ENCODE data around the gene ARFGAP1.

Gene ARFGAP1

DNA sequence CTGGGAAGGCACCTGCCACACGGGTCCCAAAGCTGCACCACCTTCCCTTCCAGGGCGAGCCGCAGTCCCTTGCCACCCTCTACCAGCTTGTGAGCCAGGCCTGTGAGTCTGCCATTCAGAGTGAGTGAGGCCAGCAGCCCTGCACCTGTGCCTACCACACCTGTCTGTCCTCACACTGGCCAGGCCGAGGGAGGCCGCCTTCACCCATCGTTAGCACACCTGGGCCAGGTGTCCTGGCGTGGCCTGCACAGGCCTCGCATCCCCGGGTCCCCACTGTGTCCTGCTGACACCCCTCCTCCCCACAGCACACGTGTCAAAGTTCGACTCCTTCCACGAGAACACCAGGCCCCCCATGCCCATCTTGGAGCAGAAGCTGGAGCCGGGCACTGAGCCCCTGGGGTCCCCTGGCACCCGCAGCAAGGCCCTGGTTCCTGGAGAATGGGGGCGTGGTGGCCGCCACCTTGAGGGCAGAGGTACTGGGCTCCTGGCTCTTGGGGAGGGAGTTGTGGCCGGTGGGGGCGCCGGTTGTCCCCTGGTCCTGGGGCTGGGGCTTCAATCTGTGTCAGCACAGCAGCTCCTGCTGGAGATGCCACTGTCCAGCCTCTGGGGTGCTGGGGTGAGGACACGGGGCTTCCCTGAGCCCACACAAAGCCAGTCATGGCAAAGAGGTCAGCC lies 55.5 kb downstream of the ARFGAP1 start:
- Histone ChIP-seq H3K27ac (ENCODE audit: insufficient read depth in 1 of 2, low read depth in 1 of 2, low read length in 2 of 2, poor library complexity in 1 of 2, severe bottlenecking in 2 of 2) (no peak overlapping the region), H3K4me3 (ENCODE audit: control insufficient read depth in 1 of 7, extremely low read depth in 1 of 7, insufficient read depth in 4 of 7, low read depth in 2 of 7, low read length in 6 of 7) (no peak overlapping the region), H3K9me3 (ENCODE audit: control extremely low read depth in 1 of 5, control insufficient read depth in 4 of 5, insufficient read depth in 2 of 5, low read depth in 1 of 5, low read length in 4 of 5) (peaks cover 0 to 9% (median 2%) of the 10 kb centered on the region in 5 experiments), H3K36me3 (ENCODE audit: control insufficient read depth in 4 of 4, insufficient read depth in 4 of 4, low read length in 3 of 4) (no peaks in the 10 kb centered on the region), H3K27me3 (replicated peaks in 2 of 5; ENCODE audit: control insufficient read depth in 4 of 5, insufficient read depth in 5 of 5, low read length in 4 of 5) (peaks cover 3 to 29% (median 8%) of the 10 kb centered on the region in 5 experiments), H3K4me1 (ENCODE audit: control extremely low read depth in 1 of 4, control insufficient read depth in 4 of 4, insufficient read depth in 4 of 4, low read length in 3 of 4) (no peaks in the 10 kb centered on the region)
- 89% methylated on average over 17 of the region's 20 CpGs for WGBS (ENCODE audit: insufficient coverage)
- DNase-seq: no peak
- ChIA-PET CTCF (interaction anchor here (0.6 kb wide), 2 partner anchors 26 to 539 kb away, joined by 3 to 4 read pairs; no protein-coding TSS in a partner anchor), POLR2A (no interaction called here)

DNA sequence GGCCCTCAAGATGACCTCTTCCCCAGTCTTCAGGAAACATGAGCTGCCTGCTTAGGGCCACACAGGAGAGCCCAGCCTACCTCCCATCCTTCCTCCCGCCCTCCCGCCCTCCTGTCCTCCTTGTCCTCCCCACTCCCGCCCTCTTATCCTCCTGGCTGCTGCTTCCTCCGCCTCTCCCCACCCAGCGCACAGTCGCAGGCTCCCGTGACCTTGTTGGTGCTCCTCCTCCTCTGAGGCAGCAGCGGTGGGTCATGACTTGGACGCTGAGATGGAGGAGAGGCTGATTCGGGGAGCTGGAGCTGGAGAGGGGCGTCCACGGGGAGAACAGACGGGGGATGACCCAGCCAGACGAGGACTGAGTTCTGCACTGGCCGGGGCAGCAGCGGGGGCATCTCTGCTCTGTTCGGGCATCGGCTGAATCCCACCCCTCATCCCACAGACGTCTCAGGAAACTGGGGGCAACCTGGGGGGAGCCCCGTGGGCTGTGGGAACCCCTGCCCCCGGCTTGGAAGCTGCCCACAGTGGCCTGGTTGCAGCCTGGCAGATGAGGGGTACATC lies 56.2 kb downstream of the ARFGAP1 start:
- H3K4me1 ChIP-seq (ENCODE audit: control extremely low read depth in 1 of 4, control insufficient read depth in 4 of 4, insufficient read depth in 4 of 4, low read length in 3 of 4): no peaks in the 10 kb centered on the region
- ChIA-PET CTCF (interaction anchor here (0.6 kb wide), 2 partner anchors 25 to 539 kb away, joined by 3 to 4 read pairs; no protein-coding TSS in a partner anchor), POLR2A (no interaction called here)
- no peak overlapping the region for H3K27ac ChIP-seq (ENCODE audit: insufficient read depth in 1 of 2, low read depth in 1 of 2, low read length in 2 of 2, poor library complexity in 1 of 2, severe bottlenecking in 2 of 2)
- no peaks in the 10 kb centered on the region for H3K36me3 ChIP-seq (ENCODE audit: control insufficient read depth in 4 of 4, insufficient read depth in 4 of 4, low read length in 3 of 4)
- WGBS (ENCODE audit: insufficient coverage): 100% methylated on average over 4 of the region's 21 CpGs
- peaks cover 0 to 9% (median 2%) of the 10 kb centered on the region in 5 experiments for H3K9me3 ChIP-seq (ENCODE audit: control extremely low read depth in 1 of 5, control insufficient read depth in 4 of 5, insufficient read depth in 2 of 5, low read depth in 1 of 5, low read length in 4 of 5)
- DNase-seq: no peak
- peaks cover 3 to 28% (median 6%) of the 10 kb centered on the region in 5 experiments for H3K27me3 ChIP-seq (replicated peaks in 2 of 5; ENCODE audit: control insufficient read depth in 4 of 5, insufficient read depth in 5 of 5, low read length in 4 of 5)
- no peak overlapping the region for H3K4me3 ChIP-seq (ENCODE audit: control insufficient read depth in 1 of 7, extremely low read depth in 1 of 7, insufficient read depth in 4 of 7, low read depth in 2 of 7, low read length in 6 of 7)

DNA sequence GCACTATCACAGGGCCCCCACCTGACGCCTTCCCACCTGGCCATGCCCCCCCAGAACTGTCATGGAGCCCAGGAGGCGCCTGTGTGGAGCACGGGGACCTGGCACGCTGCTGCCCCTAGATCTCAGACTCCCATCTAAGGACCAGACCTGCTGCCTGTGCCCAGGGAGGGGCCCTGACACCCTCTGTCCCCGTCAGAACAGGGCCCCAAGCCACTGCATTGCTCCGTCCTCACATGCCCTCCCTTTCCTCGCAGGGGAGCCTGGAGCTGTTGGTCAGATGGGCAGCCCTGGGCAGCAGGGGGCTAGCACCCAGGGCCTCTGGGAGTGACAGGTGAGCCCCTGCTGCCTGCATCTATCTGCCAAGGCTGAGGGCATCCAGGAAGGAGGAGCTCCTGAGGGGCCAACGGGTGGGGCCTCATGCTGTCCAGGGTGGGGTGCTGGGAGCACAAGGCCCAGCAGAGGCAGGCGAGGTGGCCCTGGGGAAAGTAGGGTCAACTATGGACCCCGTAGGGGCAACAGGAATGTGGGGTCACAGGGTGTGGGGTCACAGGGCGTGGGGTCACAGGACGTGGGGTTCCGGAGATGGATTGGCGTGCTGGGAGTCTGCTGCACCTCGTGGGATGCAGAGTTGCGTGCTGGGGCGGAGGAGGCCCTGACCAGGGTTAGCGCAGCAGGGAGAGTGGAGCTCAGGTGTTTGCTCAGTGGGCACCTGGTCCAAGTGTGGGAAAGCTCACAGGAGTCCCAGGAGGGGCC lies 56.9 kb downstream of the ARFGAP1 start:
- Histone ChIP-seq H3K36me3 (ENCODE audit: control insufficient read depth in 4 of 4, insufficient read depth in 4 of 4, low read length in 3 of 4) (no peaks in the 10 kb centered on the region), H3K27me3 (replicated peaks in 2 of 5; ENCODE audit: control insufficient read depth in 4 of 5, insufficient read depth in 5 of 5, low read length in 4 of 5) (peaks cover 0 to 21% (median 3%) of the 10 kb centered on the region in 5 experiments), H3K4me3 (ENCODE audit: control insufficient read depth in 1 of 7, extremely low read depth in 1 of 7, insufficient read depth in 4 of 7, low read depth in 2 of 7, low read length in 6 of 7) (no peak overlapping the region), H3K4me1 (ENCODE audit: control extremely low read depth in 1 of 4, control insufficient read depth in 4 of 4, insufficient read depth in 4 of 4, low read length in 3 of 4) (no peaks in the 10 kb centered on the region), H3K27ac (ENCODE audit: insufficient read depth in 1 of 2, low read depth in 1 of 2, low read length in 2 of 2, poor library complexity in 1 of 2, severe bottlenecking in 2 of 2) (no peak overlapping the region), H3K9me3 (ENCODE audit: control extremely low read depth in 1 of 5, control insufficient read depth in 4 of 5, insufficient read depth in 2 of 5, low read depth in 1 of 5, low read length in 4 of 5) (peaks cover 0 to 9% (median 2%) of the 10 kb centered on the region in 5 experiments)
- DNase-seq: no peak
- CTCF ChIA-PET: no interaction called here
- WGBS (ENCODE audit: insufficient coverage): 95% methylated on average over 16 of the region's 18 CpGs
- POLR2A ChIA-PET: no interaction called here

DNA sequence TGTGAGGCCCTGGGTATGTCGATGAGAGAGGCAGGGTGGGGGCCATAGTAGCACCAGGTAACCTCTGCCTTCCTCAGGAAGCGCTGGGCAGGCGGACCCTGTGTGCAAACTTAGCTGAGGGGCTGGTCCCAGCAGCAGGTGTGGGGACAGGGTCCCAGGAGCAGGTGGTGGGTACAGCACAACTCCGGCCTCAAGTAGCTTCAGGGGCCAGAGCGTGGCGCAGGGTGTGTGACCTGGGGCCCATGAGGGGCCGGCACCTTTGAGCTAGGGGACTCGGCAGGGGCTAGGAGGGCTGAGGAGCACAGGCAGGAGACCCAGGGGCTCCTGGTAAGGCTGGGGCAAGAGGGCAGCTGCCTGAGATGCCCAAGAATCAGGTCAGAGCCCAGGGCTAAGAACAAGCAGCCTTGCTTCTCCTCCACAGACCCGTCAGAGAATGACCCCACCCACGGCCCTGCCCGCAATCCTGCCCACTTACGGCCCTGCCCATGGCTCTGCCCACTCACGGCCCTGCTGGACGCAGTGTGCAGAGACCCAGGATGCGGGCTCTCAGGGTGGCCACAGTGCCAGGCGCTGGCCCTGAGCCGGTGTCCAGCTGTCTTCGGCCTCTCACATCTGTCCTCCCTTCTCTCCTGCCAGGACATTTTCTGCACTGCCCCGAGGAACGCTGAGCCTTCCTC lies 57.6 kb downstream of the ARFGAP1 start:
- H3K27ac ChIP-seq (ENCODE audit: insufficient read depth in 1 of 2, low read depth in 1 of 2, low read length in 2 of 2, poor library complexity in 1 of 2, severe bottlenecking in 2 of 2): no peak overlapping the region
- peaks cover 0 to 11% (median 2%) of the 10 kb centered on the region in 5 experiments for H3K9me3 ChIP-seq (ENCODE audit: control extremely low read depth in 1 of 5, control insufficient read depth in 4 of 5, insufficient read depth in 2 of 5, low read depth in 1 of 5, low read length in 4 of 5)
- WGBS (ENCODE audit: insufficient coverage): 94% methylated on average over 18 of the region's 20 CpGs
- CTCF ChIA-PET: no interaction called here
- no peaks in the 10 kb centered on the region for H3K4me1 ChIP-seq (ENCODE audit: control extremely low read depth in 1 of 4, control insufficient read depth in 4 of 4, insufficient read depth in 4 of 4, low read length in 3 of 4)
- DNase-seq: no peak
- H3K4me3 ChIP-seq (ENCODE audit: control insufficient read depth in 1 of 7, extremely low read depth in 1 of 7, insufficient read depth in 4 of 7, low read depth in 2 of 7, low read length in 6 of 7): no peak overlapping the region
- POLR2A ChIA-PET: no interaction called here
- H3K36me3 ChIP-seq (ENCODE audit: control insufficient read depth in 4 of 4, insufficient read depth in 4 of 4, low read length in 3 of 4): no peaks in the 10 kb centered on the region
- peaks cover 0 to 20% (median 3%) of the 10 kb centered on the region in 5 experiments for H3K27me3 ChIP-seq (replicated peaks in 2 of 5; ENCODE audit: control insufficient read depth in 4 of 5, insufficient read depth in 5 of 5, low read length in 4 of 5)

DNA sequence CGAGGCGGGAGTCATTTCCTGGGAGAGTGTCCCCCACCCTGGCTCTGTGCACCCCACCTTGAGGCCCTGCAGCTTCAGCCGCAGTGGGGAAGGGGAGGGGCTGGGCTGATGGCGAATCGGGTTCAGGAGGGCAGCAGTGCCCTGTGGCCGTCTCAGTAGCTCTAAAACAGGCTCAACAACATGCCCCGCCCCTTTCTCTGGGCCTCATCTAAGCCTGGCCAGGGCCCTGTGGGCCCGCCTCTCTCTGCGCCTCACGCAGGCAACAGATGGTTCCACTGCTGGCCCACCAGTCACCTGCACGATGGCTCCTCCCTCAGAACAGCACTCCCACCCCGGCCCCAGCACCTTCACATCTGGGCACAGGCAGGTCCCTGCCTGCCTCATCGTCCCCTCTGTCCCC lies 58.3 kb downstream of the ARFGAP1 start:
- Histone ChIP-seq H3K36me3 (ENCODE audit: control insufficient read depth in 4 of 4, insufficient read depth in 4 of 4, low read length in 3 of 4) (no peaks in the 10 kb centered on the region), H3K27ac (ENCODE audit: insufficient read depth in 1 of 2, low read depth in 1 of 2, low read length in 2 of 2, poor library complexity in 1 of 2, severe bottlenecking in 2 of 2) (no peak overlapping the region), H3K27me3 (replicated peaks in 2 of 5; ENCODE audit: control insufficient read depth in 4 of 5, insufficient read depth in 5 of 5, low read length in 4 of 5) (peaks cover 0 to 26% (median 4%) of the 10 kb centered on the region in 5 experiments), H3K4me1 (ENCODE audit: control extremely low read depth in 1 of 4, control insufficient read depth in 4 of 4, insufficient read depth in 4 of 4, low read length in 3 of 4) (no peaks in the 10 kb centered on the region), H3K9me3 (ENCODE audit: control extremely low read depth in 1 of 5, control insufficient read depth in 4 of 5, insufficient read depth in 2 of 5, low read depth in 1 of 5, low read length in 4 of 5) (peaks cover 0 to 11% (median 2%) of the 10 kb centered on the region in 5 experiments), H3K4me3 (ENCODE audit: control insufficient read depth in 1 of 7, extremely low read depth in 1 of 7, insufficient read depth in 4 of 7, low read depth in 2 of 7, low read length in 6 of 7) (no peak overlapping the region)
- ChIA-PET CTCF (no interaction called here), POLR2A (no interaction called here)
- 78% methylated on average over 7 of the region's 13 CpGs for WGBS (ENCODE audit: insufficient coverage)
- no peak for DNase-seq

DNA sequence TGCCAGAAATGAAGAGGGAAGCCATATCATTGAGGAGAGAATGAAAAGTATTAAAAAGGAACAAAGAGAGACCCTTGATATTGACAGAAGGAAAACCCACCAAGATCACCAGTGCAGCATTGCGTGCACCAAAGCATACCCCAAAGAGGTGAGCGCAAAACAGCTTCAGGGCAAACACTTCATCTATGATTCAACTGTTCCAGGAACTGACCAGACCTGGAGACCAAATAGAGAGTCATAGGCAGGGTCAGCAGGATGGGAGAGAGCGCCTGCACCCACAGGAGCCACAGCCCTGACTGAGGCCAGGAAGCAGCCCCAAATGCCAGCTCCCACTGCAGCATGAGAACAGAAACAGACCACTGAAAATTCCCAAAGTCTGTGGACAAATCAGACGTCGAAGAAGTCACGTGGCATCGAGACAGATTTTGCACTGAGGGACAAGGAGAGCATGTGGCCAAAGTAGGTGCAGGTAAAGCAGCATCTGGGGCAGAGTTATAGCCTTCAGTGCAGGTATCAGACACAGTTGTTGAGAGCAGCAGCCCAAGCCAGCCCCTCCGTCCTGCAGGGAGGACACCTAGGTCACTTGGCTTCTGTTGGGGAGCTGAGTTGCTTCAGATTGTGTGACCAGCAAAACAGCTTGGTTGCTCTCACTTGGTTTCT lies 59.3 kb downstream of the ARFGAP1 start:
- H3K4me3 ChIP-seq (ENCODE audit: control insufficient read depth in 1 of 7, extremely low read depth in 1 of 7, insufficient read depth in 4 of 7, low read depth in 2 of 7, low read length in 6 of 7): no peak overlapping the region
- ChIA-PET POLR2A (no interaction called here), CTCF (interaction anchor here (2.3 kb wide), 1 partner anchor 22 kb away, joined by 9 read pairs; no protein-coding TSS in a partner anchor)
- 94% methylated on average over 6 of the region's 8 CpGs for WGBS (ENCODE audit: insufficient coverage)
- DNase-seq: no peak
- H3K27me3 ChIP-seq (replicated peaks in 2 of 5; ENCODE audit: control insufficient read depth in 4 of 5, insufficient read depth in 5 of 5, low read length in 4 of 5): peaks cover 0 to 36% (median 9%) of the 10 kb centered on the region in 5 experiments
- peaks cover 0 to 11% (median 2%) of the 10 kb centered on the region in 5 experiments for H3K9me3 ChIP-seq (ENCODE audit: control extremely low read depth in 1 of 5, control insufficient read depth in 4 of 5, insufficient read depth in 2 of 5, low read depth in 1 of 5, low read length in 4 of 5)
- no peaks in the 10 kb centered on the region for H3K4me1 ChIP-seq (ENCODE audit: control extremely low read depth in 1 of 4, control insufficient read depth in 4 of 4, insufficient read depth in 4 of 4, low read length in 3 of 4)
- no peak overlapping the region for H3K27ac ChIP-seq (ENCODE audit: insufficient read depth in 1 of 2, low read depth in 1 of 2, low read length in 2 of 2, poor library complexity in 1 of 2, severe bottlenecking in 2 of 2)
- no peaks in the 10 kb centered on the region for H3K36me3 ChIP-seq (ENCODE audit: control insufficient read depth in 4 of 4, insufficient read depth in 4 of 4, low read length in 3 of 4)
